Activated naive CD4-positive, alpha-beta T cell treated with anti-CD3 and anti-CD28 coated beads for 36 hours (primary cell): Measurements from ENCODE around the gene DPP6. TPM values are rescaled to one million over a fixed set of nuclear protein-coding genes. Genes with fewer than 3 reads are reported as not detected.
"Not testable (repeated sequence)": the region's sequence is repeated elsewhere in the genome, so short reads cannot be mapped to it uniquely, and the experiment has no call there.

ENCODE experiments used
- CTCF ChIA-PET: fragments of 350-600 bp; sonication (Branson Sonifier 250); formaldehyde crosslinking; loops from one replicate; lab custom pipeline; 2021; ENCODE audit warnings: antibody characterized with exemption; lab: Charles Lee
- DNase-seq: peaks from one replicate; pipeline ENCODE4 v3.0.0-alpha.2; 2020
- H3K27ac Mint-ChIP-seq: one replicate; pipeline ENCODE4 v1.8.0; 2021; ENCODE audit warnings: mild to moderate bottlenecking, mixed read lengths
- H3K27me3 Mint-ChIP-seq: one replicate; pipeline ENCODE4 v1.8.0; 2021; ENCODE audit warnings: low read depth, mixed read lengths
- H3K36me3 Mint-ChIP-seq: one replicate; pipeline ENCODE4 v1.8.0; 2021; ENCODE audit warnings: low read depth, mixed read lengths
- H3K4me1 Mint-ChIP-seq: one replicate; pipeline ENCODE4 v1.8.0; 2021; ENCODE audit warnings: low read depth, mixed read lengths
- H3K4me3 Mint-ChIP-seq: one replicate; pipeline ENCODE4 v1.8.0; 2021; ENCODE audit warnings: mild to moderate bottlenecking, moderate library complexity, mixed read lengths
- H3K9me3 Mint-ChIP-seq: one replicate; pipeline ENCODE4 v1.8.0; 2021; ENCODE audit warnings: mixed read lengths
- intact Hi-C: fragments of 100-400 bp; cut with micrococcal nuclease; formaldehyde crosslinking; loops from one replicate; pipeline ENCODE4 v1.15.1; 2023
- total RNA-seq, 2 experiments: library from RNA; stranded (reverse); gene quantifications; one replicate each; pipeline ENCODE4 v1.2.3, GENCODE V29; 2021

DPP6 gene
- total RNA-seq, 2 experiments from 2014 or later = not detected

- peaks cover 6% of the 10 kb centered on the region for H3K36me3 Mint-ChIP-seq
- no peaks in the 10 kb centered on the region for H3K27me3 Mint-ChIP-seq
- H3K27ac Mint-ChIP-seq = peak overlapping the region; percentile 96
- H3K9me3 Mint-ChIP-seq = peaks cover 2% of the 10 kb centered on the region
- peaks cover 28% of the 10 kb centered on the region for H3K4me1 Mint-ChIP-seq
- peak; percentile 43 for DNase-seq
- CTCF ChIA-PET = interaction anchor here (0.5 to 3.1 kb wide), 21 partner anchors 14 to 826 kb away, joined by 3 to 54 read pairs (median 6); no protein-coding TSS in a partner anchor
- peak overlapping the region; percentile 95 for H3K4me3 Mint-ChIP-seq
- intact Hi-C loops = loop anchor here (1.0 to 5.0 kb wide), 12 partner anchors 15 to 836 kb away; partner anchors contain the start of genes HTR5A and RBM33
These were observed 876.2 kb downstream of the DPP6 start for GRCh38 chr7:154928136-154929005.

- peaks cover 12% of the 10 kb centered on the region for H3K36me3 Mint-ChIP-seq
- intact Hi-C loops = loop anchor here (2.0 to 5.0 kb wide), 6 partner anchors 263 to 836 kb away; partner anchors contain the start of gene RBM33
- CTCF ChIA-PET = interaction anchor here (0.6 to 3.1 kb wide), 10 partner anchors 13 to 444 kb away, joined by 3 to 54 read pairs (median 8); no protein-coding TSS in a partner anchor
- H3K27me3 Mint-ChIP-seq = no peaks in the 10 kb centered on the region
- peaks cover 28% of the 10 kb centered on the region for H3K4me1 Mint-ChIP-seq
- H3K4me3 Mint-ChIP-seq = peak overlapping the region; percentile 95
- peak overlapping the region; percentile 96 for H3K27ac Mint-ChIP-seq
- DNase-seq = no peak
- peaks cover 9% of the 10 kb centered on the region for H3K9me3 Mint-ChIP-seq
These were observed 877.0 kb downstream of the DPP6 start for GRCh38 chr7:154929006-154929726.

- no peak for DNase-seq
- CTCF ChIA-PET = interaction anchor here (1.9 kb wide), 1 partner anchor 18 kb away, joined by 7 read pairs; no protein-coding TSS in a partner anchor
- peaks cover 18% of the 10 kb centered on the region for H3K9me3 Mint-ChIP-seq
- no peak overlapping the region for H3K27ac Mint-ChIP-seq
- intact Hi-C loops = no loop called here
- peaks cover 33% of the 10 kb centered on the region for H3K4me1 Mint-ChIP-seq
- H3K4me3 Mint-ChIP-seq = no peak overlapping the region
- peaks cover 32% of the 10 kb centered on the region for H3K36me3 Mint-ChIP-seq
- no peaks in the 10 kb centered on the region for H3K27me3 Mint-ChIP-seq
These were observed 879.7 kb downstream of the DPP6 start for GRCh38 chr7:154931906-154932305.

- H3K9me3 Mint-ChIP-seq = peaks cover 18% of the 10 kb centered on the region
- CTCF ChIA-PET = not testable (repeated sequence)
These were observed 882.3 kb downstream of the DPP6 start for GRCh38 chr7:154934353-154934952.

GRCh38 chr7:154937837-154938236, 885.6 kb downstream of the DPP6 start:
- H3K4me3 Mint-ChIP-seq = no peak overlapping the region
- no peak overlapping the region for H3K27ac Mint-ChIP-seq
- no peaks in the 10 kb centered on the region for H3K27me3 Mint-ChIP-seq
- H3K9me3 Mint-ChIP-seq = peaks cover 18% of the 10 kb centered on the region
- CTCF ChIA-PET = interaction anchor here (1.0 kb wide), 1 partner anchor 185 kb away, joined by 3 read pairs; no protein-coding TSS in a partner anchor
- intact Hi-C loops = no loop called here
- H3K36me3 Mint-ChIP-seq = peaks cover 32% of the 10 kb centered on the region
- DNase-seq = no peak
- H3K4me1 Mint-ChIP-seq = peaks cover 5% of the 10 kb centered on the region

More at GRCh38 chr7:154934353-154934952, 882.3 kb downstream of the DPP6 start:
- H3K4me3 Mint-ChIP-seq, H3K27me3 Mint-ChIP-seq, H3K27ac Mint-ChIP-seq, intact Hi-C loops: not testable (repeated sequence)
- peaks cover 25% of the 10 kb centered on the region for H3K4me1 Mint-ChIP-seq
- peak; percentile 34 for DNase-seq
- peaks cover 34% of the 10 kb centered on the region for H3K36me3 Mint-ChIP-seq

GRCh38 chr7:154942691-154943090, 890.5 kb downstream of the DPP6 start:
- Mint-ChIP-seq H3K27me3 (no peaks in the 10 kb centered on the region), H3K4me3 (no peak overlapping the region), H3K4me1 (no peaks in the 10 kb centered on the region), H3K9me3 (no peaks in the 10 kb centered on the region), H3K27ac (no peak overlapping the region), H3K36me3 (peaks cover 16% of the 10 kb centered on the region)
- DNase-seq = no peak
- intact Hi-C loops = no loop called here
- CTCF ChIA-PET = interaction anchor here (2.4 to 2.5 kb wide), 2 partner anchors 10 to 15 kb away, joined by 13 to 15 read pairs; no protein-coding TSS in a partner anchor
